Suprapubic skin (tissue), 4 donors: ENCODE results near the gene FAM72D.
"Not testable (repeated sequence)": the region's sequence is repeated elsewhere in the genome, so short reads cannot be mapped to it uniquely, and the experiment has no call there.

Source experiments
- POLR2A ChIP-seq, 2 donors: fragments of 450-650 bp; IDR thresholded peaks; one replicate each; pipeline ENCODE4 v1.6.1; 2017; ENCODE audit warnings: antibody characterized with exemption in 2 of 2, mild to moderate bottlenecking in 2 of 2, moderate library complexity in 2 of 2
- POLR2AphosphoS5 ChIP-seq, 3 donors: sonication (generic); formaldehyde crosslinking; IDR thresholded peaks; one replicate each; pipeline ENCODE4 v1.6.1; 2017; ENCODE audit warnings: antibody characterized with exemption in 3 of 3
- TF ChIP-seq, protein P1 (sequence below), 2 donors: fragments of 200-600 bp in 1 of 2; fragments of 450-650 bp in 1 of 2; sonication (generic) in 1 of 2; IDR thresholded peaks; one replicate each; pipeline ENCODE4 v1.5.1; 2016 to 2019; ENCODE audit warnings: antibody characterized with exemption in 2 of 2, mild to moderate bottlenecking in 1 of 2, moderate library complexity in 1 of 2

DNA sequence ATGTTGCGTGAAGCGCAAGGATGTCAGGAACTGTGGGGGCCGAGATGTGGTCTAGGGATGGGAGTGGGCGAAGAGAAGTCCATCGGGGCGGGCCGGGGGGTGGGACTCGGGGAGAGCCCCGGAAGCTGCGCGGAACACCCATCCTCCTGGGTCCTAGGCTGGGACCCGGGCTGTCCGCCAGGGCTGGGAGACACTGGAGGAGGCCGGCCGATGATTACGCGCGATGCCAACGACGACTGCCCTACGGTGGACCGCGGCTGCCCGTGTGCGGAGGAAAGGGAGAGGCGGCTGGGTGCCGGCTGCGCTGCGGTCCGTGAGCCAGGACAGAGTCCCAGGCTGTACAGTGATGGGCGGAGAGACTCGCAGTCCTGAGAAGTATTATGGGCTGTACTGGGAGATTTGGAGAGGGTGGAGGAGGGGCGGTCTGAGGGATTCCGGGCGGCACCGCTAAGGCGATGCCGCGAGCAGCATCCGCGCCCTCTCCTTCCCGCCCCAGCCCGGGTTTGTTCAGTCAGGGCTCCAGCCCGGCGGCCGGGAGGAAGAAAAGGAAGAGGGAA is 1.0 kb upstream of the FAM72D start:
- TF ChIP-seq, protein P1, sequence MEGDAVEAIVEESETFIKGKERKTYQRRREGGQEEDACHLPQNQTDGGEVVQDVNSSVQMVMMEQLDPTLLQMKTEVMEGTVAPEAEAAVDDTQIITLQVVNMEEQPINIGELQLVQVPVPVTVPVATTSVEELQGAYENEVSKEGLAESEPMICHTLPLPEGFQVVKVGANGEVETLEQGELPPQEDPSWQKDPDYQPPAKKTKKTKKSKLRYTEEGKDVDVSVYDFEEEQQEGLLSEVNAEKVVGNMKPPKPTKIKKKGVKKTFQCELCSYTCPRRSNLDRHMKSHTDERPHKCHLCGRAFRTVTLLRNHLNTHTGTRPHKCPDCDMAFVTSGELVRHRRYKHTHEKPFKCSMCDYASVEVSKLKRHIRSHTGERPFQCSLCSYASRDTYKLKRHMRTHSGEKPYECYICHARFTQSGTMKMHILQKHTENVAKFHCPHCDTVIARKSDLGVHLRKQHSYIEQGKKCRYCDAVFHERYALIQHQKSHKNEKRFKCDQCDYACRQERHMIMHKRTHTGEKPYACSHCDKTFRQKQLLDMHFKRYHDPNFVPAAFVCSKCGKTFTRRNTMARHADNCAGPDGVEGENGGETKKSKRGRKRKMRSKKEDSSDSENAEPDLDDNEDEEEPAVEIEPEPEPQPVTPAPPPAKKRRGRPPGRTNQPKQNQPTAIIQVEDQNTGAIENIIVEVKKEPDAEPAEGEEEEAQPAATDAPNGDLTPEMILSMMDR (IDR thresholded peaks at IDR 0.05) = not testable (repeated sequence)
- TF ChIP-seq POLR2A, POLR2AphosphoS5 (IDR thresholded peaks at IDR 0.05): not testable (repeated sequence)
